ENCODE data around the gene STOML2.

Gene STOML2

GRCh38 chr9:35097573-35097972, 5.4 kb downstream of the STOML2 start:
- peaks cover 43% of the 10 kb centered on the region for H3K36me3 Mint-ChIP-seq (ENCODE audit: low read depth)
- H3K4me1 Mint-ChIP-seq (ENCODE audit: low read depth): peaks cover 37% of the 10 kb centered on the region
- H3K4me3 Mint-ChIP-seq: peak overlapping the region; percentile 36
- H3K27ac Mint-ChIP-seq: peak overlapping the region; percentile 57
- no peak for DNase-seq (ENCODE audit: low spot score)
- no peaks in the 10 kb centered on the region for H3K9me3 Mint-ChIP-seq
- no peaks in the 10 kb centered on the region for H3K27me3 Mint-ChIP-seq (ENCODE audit: low read depth)

- Mint-ChIP-seq H3K36me3 (ENCODE audit: low read depth) (peaks cover 43% of the 10 kb centered on the region), H3K27me3 (ENCODE audit: low read depth) (no peaks in the 10 kb centered on the region), H3K4me3 (peak within 1 kb of the TSS; percentile 87), H3K4me1 (ENCODE audit: low read depth) (peaks cover 28% of the 10 kb centered on the region), H3K9me3 (no peaks in the 10 kb centered on the region), H3K27ac (peak within 1 kb of the TSS; percentile 90)
- DNase-seq (ENCODE audit: low spot score): peak; percentile 87
Measured at GRCh38 chr9:35096035-35096849, 6.7 kb downstream of the STOML2 start, which contains the start of gene PIGO. PIGO (minus strand) TSS chr9:35096591; CDS start chr9:35095565, 1,026 bp downstream.

- DNase-seq (ENCODE audit: low spot score): no peak
- H3K4me3 Mint-ChIP-seq: no peak overlapping the region
- no peaks in the 10 kb centered on the region for H3K9me3 Mint-ChIP-seq
- peaks cover 45% of the 10 kb centered on the region for H3K36me3 Mint-ChIP-seq (ENCODE audit: low read depth)
- H3K4me1 Mint-ChIP-seq (ENCODE audit: low read depth): peaks cover 13% of the 10 kb centered on the region
- H3K27ac Mint-ChIP-seq: no peak overlapping the region
- H3K27me3 Mint-ChIP-seq (ENCODE audit: low read depth): no peaks in the 10 kb centered on the region
Measured at GRCh38 chr9:35091536-35091935, 11.4 kb downstream of the STOML2 start.

GRCh38 chr9:35089434-35089833, 13.5 kb downstream of the STOML2 start:
- Mint-ChIP-seq H3K4me1 (ENCODE audit: low read depth) (peaks cover 4% of the 10 kb centered on the region), H3K36me3 (ENCODE audit: low read depth) (peaks cover 41% of the 10 kb centered on the region), H3K4me3 (no peak overlapping the region), H3K27ac (no peak overlapping the region), H3K27me3 (ENCODE audit: low read depth) (no peaks in the 10 kb centered on the region), H3K9me3 (no peaks in the 10 kb centered on the region)
- DNase-seq (ENCODE audit: low spot score): no peak

GRCh38 chr9:35085078-35085477, 17.9 kb downstream of the STOML2 start:
- no peak overlapping the region for H3K27ac Mint-ChIP-seq
- peaks cover 17% of the 10 kb centered on the region for H3K36me3 Mint-ChIP-seq (ENCODE audit: low read depth)
- DNase-seq (ENCODE audit: low spot score): no peak
- H3K4me1 Mint-ChIP-seq (ENCODE audit: low read depth): peaks cover 4% of the 10 kb centered on the region
- H3K4me3 Mint-ChIP-seq: no peak overlapping the region
- no peaks in the 10 kb centered on the region for H3K27me3 Mint-ChIP-seq (ENCODE audit: low read depth)
- no peaks in the 10 kb centered on the region for H3K9me3 Mint-ChIP-seq

GRCh38 chr9:35079426-35080341, 23.2 kb downstream of the STOML2 start, which contains the start of gene FANCG:
FANCG (minus strand) TSS chr9:35079942; CDS start chr9:35079524, 418 bp downstream.
- peak within 1 kb of the TSS; percentile 93 for H3K4me3 Mint-ChIP-seq
- H3K27ac Mint-ChIP-seq: peak within 1 kb of the TSS; percentile 99
- H3K4me1 Mint-ChIP-seq (ENCODE audit: low read depth): peaks cover 26% of the 10 kb centered on the region
- H3K27me3 Mint-ChIP-seq (ENCODE audit: low read depth): no peaks in the 10 kb centered on the region
- peaks cover 26% of the 10 kb centered on the region for H3K36me3 Mint-ChIP-seq (ENCODE audit: low read depth)
- peak; percentile 92 for DNase-seq (ENCODE audit: low spot score)
- no peaks in the 10 kb centered on the region for H3K9me3 Mint-ChIP-seq

GRCh38 chr9:35079041-35079425, 23.9 kb downstream of the STOML2 start:
- peak overlapping the region; percentile 99 for H3K27ac Mint-ChIP-seq
- DNase-seq (ENCODE audit: low spot score): no peak
- H3K9me3 Mint-ChIP-seq: no peaks in the 10 kb centered on the region
- no peaks in the 10 kb centered on the region for H3K27me3 Mint-ChIP-seq (ENCODE audit: low read depth)
- peak overlapping the region; percentile 93 for H3K4me3 Mint-ChIP-seq
- peaks cover 26% of the 10 kb centered on the region for H3K4me1 Mint-ChIP-seq (ENCODE audit: low read depth)
- H3K36me3 Mint-ChIP-seq (ENCODE audit: low read depth): peaks cover 32% of the 10 kb centered on the region

GRCh38 chr9:35078066-35078465, 24.9 kb downstream of the STOML2 start:
- Mint-ChIP-seq H3K4me3 (peak overlapping the region; percentile 93), H3K9me3 (no peaks in the 10 kb centered on the region), H3K27me3 (ENCODE audit: low read depth) (no peaks in the 10 kb centered on the region), H3K36me3 (ENCODE audit: low read depth) (peaks cover 38% of the 10 kb centered on the region), H3K27ac (peak overlapping the region; percentile 67), H3K4me1 (ENCODE audit: low read depth) (peaks cover 29% of the 10 kb centered on the region)
- no peak for DNase-seq (ENCODE audit: low spot score)

- Mint-ChIP-seq H3K9me3 (no peaks in the 10 kb centered on the region), H3K27ac (no peak overlapping the region), H3K4me3 (peak overlapping the region; percentile 93), H3K4me1 (ENCODE audit: low read depth) (peaks cover 34% of the 10 kb centered on the region), H3K27me3 (ENCODE audit: low read depth) (no peaks in the 10 kb centered on the region), H3K36me3 (ENCODE audit: low read depth) (peaks cover 44% of the 10 kb centered on the region)
- DNase-seq (ENCODE audit: low spot score): no peak
Measured at GRCh38 chr9:35076848-35077247, 26.1 kb downstream of the STOML2 start.

GRCh38 chr9:35075358-35075757, 27.6 kb downstream of the STOML2 start:
- Mint-ChIP-seq H3K27ac (no peak overlapping the region), H3K27me3 (ENCODE audit: low read depth) (no peaks in the 10 kb centered on the region), H3K9me3 (no peaks in the 10 kb centered on the region), H3K4me1 (ENCODE audit: low read depth) (peaks cover 39% of the 10 kb centered on the region), H3K36me3 (ENCODE audit: low read depth) (peaks cover 52% of the 10 kb centered on the region), H3K4me3 (no peak overlapping the region)
- DNase-seq (ENCODE audit: low spot score): no peak

- Mint-ChIP-seq H3K4me1 (ENCODE audit: low read depth) (peaks cover 39% of the 10 kb centered on the region), H3K36me3 (ENCODE audit: low read depth) (peaks cover 58% of the 10 kb centered on the region), H3K9me3 (no peaks in the 10 kb centered on the region), H3K27me3 (ENCODE audit: low read depth) (no peaks in the 10 kb centered on the region), H3K27ac (no peak overlapping the region), H3K4me3 (no peak overlapping the region)
- DNase-seq (ENCODE audit: low spot score): no peak
Measured at GRCh38 chr9:35074791-35075190, 28.1 kb downstream of the STOML2 start.

- Mint-ChIP-seq H3K27me3 (ENCODE audit: low read depth) (no peaks in the 10 kb centered on the region), H3K4me1 (ENCODE audit: low read depth) (peaks cover 41% of the 10 kb centered on the region), H3K27ac (peak overlapping the region; percentile 42), H3K9me3 (no peaks in the 10 kb centered on the region), H3K4me3 (no peak overlapping the region), H3K36me3 (ENCODE audit: low read depth) (peaks cover 61% of the 10 kb centered on the region)
- DNase-seq (ENCODE audit: low spot score): no peak
Measured at GRCh38 chr9:35074141-35074540, 28.8 kb downstream of the STOML2 start.

GRCh38 chr9:35073279-35073612, 29.7 kb downstream of the STOML2 start:
- no peak for DNase-seq (ENCODE audit: low spot score)
- Mint-ChIP-seq H3K4me3 (peak overlapping the region; percentile 88), H3K4me1 (ENCODE audit: low read depth) (peaks cover 49% of the 10 kb centered on the region), H3K27me3 (ENCODE audit: low read depth) (no peaks in the 10 kb centered on the region), H3K36me3 (ENCODE audit: low read depth) (peaks cover 65% of the 10 kb centered on the region), H3K9me3 (no peaks in the 10 kb centered on the region), H3K27ac (peak overlapping the region; percentile 92)

Measured in T-helper 2 cell treated with Interferon-gamma antibody and Interleukin-4, amounts not matched to agents 5 μg/mL and 100 μg/mL, for 36 hours (primary cell).